Measurements from ENCODE around the gene CHD9.

DNA sequence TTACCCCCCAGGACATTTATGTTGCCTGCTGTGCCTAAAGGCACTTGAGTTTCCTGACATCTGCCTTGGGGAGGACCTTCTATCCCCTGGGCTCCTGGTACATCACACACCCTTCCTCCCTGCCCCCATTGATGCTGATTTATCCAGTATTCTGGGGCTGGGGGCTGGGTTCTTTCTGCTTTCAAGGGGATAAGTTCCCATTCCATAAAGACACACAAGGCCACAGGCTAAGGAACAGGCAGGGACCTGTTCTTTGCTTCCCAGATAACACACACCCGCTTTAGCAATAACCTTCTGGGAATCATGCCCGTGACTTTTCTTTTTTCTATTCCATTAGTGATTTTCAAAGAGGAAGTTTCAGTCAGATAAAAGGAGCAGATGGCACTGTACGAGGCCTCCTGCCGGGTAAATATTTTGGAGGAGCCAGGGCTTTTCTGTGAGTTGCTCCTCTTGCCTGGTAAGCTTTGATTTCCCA lies 30.6 kb downstream of the CHD9 start:
- TF ChIP-seq, protein P1, sequence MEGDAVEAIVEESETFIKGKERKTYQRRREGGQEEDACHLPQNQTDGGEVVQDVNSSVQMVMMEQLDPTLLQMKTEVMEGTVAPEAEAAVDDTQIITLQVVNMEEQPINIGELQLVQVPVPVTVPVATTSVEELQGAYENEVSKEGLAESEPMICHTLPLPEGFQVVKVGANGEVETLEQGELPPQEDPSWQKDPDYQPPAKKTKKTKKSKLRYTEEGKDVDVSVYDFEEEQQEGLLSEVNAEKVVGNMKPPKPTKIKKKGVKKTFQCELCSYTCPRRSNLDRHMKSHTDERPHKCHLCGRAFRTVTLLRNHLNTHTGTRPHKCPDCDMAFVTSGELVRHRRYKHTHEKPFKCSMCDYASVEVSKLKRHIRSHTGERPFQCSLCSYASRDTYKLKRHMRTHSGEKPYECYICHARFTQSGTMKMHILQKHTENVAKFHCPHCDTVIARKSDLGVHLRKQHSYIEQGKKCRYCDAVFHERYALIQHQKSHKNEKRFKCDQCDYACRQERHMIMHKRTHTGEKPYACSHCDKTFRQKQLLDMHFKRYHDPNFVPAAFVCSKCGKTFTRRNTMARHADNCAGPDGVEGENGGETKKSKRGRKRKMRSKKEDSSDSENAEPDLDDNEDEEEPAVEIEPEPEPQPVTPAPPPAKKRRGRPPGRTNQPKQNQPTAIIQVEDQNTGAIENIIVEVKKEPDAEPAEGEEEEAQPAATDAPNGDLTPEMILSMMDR (IDR thresholded peaks at IDR 0.05) = no peak
- TF ChIP-seq EZH2 (IDR thresholded peaks at IDR 0.05) = no peak
